ENCODE data around the gene DCP1B.

DCP1B gene

DNA sequence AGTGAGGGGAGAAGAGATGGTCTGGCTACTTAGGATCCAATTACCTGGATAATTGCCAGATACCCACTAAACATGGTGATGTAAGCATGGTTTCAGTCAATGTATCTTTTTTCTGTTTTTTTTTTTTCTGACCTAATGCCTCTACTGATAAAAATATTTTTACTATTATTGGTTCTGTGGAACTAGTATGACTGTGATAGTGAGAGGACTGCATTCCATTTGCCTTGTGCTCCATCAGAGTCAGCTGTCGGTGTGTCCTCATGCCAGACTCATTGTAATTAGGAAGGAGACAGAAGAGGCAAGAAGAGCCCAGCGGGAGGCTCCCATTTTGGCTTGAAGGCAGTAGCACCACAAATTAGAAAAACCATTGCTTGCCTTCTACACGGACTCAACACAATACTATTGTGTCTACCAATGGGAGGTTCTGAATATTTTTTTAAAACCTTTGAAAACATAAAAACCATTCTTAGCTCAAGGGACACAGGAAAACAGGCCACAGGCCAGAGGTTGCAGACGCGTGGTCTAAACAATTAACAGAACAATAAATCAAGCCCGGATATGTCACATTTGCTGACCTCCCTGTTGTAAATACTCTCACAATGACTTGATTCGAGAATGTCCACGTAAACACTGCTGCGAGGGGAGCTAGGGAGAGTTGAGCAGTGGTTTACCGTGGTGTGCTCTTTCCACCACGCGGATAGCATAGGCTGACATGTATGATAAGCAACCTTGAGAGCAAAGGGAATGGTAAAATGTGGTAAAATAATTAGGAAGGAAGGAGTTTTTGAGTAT is 13.5 kb upstream of the DCP1B start:
- H3K36me3 ChIP-seq (replicated peaks; ENCODE audit: low read depth, low read length) = no peaks in the 10 kb centered on the region
- H3K9me3 ChIP-seq (ENCODE audit: insufficient read depth, low read length) = no peaks in the 10 kb centered on the region
- H3K4me3 ChIP-seq (ENCODE audit: low read length) = peak overlapping the region; percentile 44
- no peak for TF ChIP-seq EZH2phosphoT487 (IDR thresholded peaks at IDR 0.05; ENCODE audit: low read depth)
- TF ChIP-seq, protein P1, sequence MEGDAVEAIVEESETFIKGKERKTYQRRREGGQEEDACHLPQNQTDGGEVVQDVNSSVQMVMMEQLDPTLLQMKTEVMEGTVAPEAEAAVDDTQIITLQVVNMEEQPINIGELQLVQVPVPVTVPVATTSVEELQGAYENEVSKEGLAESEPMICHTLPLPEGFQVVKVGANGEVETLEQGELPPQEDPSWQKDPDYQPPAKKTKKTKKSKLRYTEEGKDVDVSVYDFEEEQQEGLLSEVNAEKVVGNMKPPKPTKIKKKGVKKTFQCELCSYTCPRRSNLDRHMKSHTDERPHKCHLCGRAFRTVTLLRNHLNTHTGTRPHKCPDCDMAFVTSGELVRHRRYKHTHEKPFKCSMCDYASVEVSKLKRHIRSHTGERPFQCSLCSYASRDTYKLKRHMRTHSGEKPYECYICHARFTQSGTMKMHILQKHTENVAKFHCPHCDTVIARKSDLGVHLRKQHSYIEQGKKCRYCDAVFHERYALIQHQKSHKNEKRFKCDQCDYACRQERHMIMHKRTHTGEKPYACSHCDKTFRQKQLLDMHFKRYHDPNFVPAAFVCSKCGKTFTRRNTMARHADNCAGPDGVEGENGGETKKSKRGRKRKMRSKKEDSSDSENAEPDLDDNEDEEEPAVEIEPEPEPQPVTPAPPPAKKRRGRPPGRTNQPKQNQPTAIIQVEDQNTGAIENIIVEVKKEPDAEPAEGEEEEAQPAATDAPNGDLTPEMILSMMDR (IDR thresholded peaks at IDR 0.05; ENCODE audit: low read depth, low read length) = no peak
- H3K4me1 ChIP-seq (ENCODE audit: low read length) = peaks cover 13% of the 10 kb centered on the region
- H3K4me2 ChIP-seq (ENCODE audit: low read length) = peak overlapping the region; percentile 73
- H4K20me1 ChIP-seq (ENCODE audit: insufficient read depth, low read length) = no peaks in the 10 kb centered on the region
- no peak overlapping the region for H2AFZ ChIP-seq (ENCODE audit: low read depth, low read length)
- H3K9ac ChIP-seq (ENCODE audit: low read length) = no peak overlapping the region
- H3K27ac ChIP-seq (ENCODE audit: low read length) = no peak overlapping the region
- peaks cover 21% of the 10 kb centered on the region for H3K27me3 ChIP-seq (ENCODE audit: low read depth, low read length)
- H3K79me2 ChIP-seq (ENCODE audit: low read length) = no peaks in the 10 kb centered on the region

- H3K79me2 ChIP-seq (ENCODE audit: low read length) = no peaks in the 10 kb centered on the region
- no peaks in the 10 kb centered on the region for H3K9me3 ChIP-seq (ENCODE audit: insufficient read depth, low read length)
- no peaks in the 10 kb centered on the region for H3K36me3 ChIP-seq (replicated peaks; ENCODE audit: low read depth, low read length)
- H3K4me1 ChIP-seq (ENCODE audit: low read length) = peaks cover 13% of the 10 kb centered on the region
- H3K4me2 ChIP-seq (ENCODE audit: low read length) = peak overlapping the region; percentile 73
- no peaks in the 10 kb centered on the region for H4K20me1 ChIP-seq (ENCODE audit: insufficient read depth, low read length)
- H3K4me3 ChIP-seq (ENCODE audit: low read length) = peak overlapping the region; percentile 44
- no peak overlapping the region for H3K27ac ChIP-seq (ENCODE audit: low read length)
- no peak for TF ChIP-seq EZH2phosphoT487 (IDR thresholded peaks at IDR 0.05; ENCODE audit: low read depth)
- TF ChIP-seq, protein P1 (IDR thresholded peaks at IDR 0.05; ENCODE audit: low read depth, low read length) = no peak
- H2AFZ ChIP-seq (ENCODE audit: low read depth, low read length) = no peak overlapping the region
- peaks cover 19% of the 10 kb centered on the region for H3K27me3 ChIP-seq (ENCODE audit: low read depth, low read length)
- H3K9ac ChIP-seq (ENCODE audit: low read length) = no peak overlapping the region
Observed at GRCh38 chr12:2016862-2017545, 12.7 kb upstream of the DCP1B start.

DNA sequence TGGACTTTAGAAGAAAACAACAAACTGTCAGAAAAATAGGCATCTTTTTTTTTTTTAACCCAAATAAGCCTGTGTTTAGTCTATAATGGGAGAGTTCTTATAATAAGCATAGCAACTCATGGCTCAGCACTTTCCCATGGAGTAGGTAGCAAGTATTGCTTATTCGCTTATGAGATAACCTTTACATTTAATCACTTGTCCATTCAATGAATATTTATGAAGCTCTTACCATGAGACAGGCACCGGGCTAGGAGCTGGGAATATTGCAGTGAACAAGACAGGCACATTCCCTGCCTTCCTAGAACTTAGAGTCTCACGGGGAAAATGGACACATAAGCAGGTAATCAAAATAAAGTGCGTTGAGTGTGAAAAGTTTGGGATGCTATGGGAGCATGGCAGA is 10.0 kb upstream of the DCP1B start:
- no peaks in the 10 kb centered on the region for H4K20me1 ChIP-seq (ENCODE audit: insufficient read depth, low read length)
- H2AFZ ChIP-seq (ENCODE audit: low read depth, low read length) = no peak overlapping the region
- H3K4me2 ChIP-seq (ENCODE audit: low read length) = no peak overlapping the region
- H3K9me3 ChIP-seq (ENCODE audit: insufficient read depth, low read length) = no peaks in the 10 kb centered on the region
- H3K36me3 ChIP-seq (replicated peaks; ENCODE audit: low read depth, low read length) = no peaks in the 10 kb centered on the region
- H3K9ac ChIP-seq (ENCODE audit: low read length) = no peak overlapping the region
- TF ChIP-seq, protein P1 (IDR thresholded peaks at IDR 0.05; ENCODE audit: low read depth, low read length) = no peak
- no peak for TF ChIP-seq EZH2phosphoT487 (IDR thresholded peaks at IDR 0.05; ENCODE audit: low read depth)
- H3K4me3 ChIP-seq (ENCODE audit: low read length) = no peak overlapping the region
- no peak overlapping the region for H3K27ac ChIP-seq (ENCODE audit: low read length)
- peaks cover 4% of the 10 kb centered on the region for H3K27me3 ChIP-seq (ENCODE audit: low read depth, low read length)
- H3K4me1 ChIP-seq (ENCODE audit: low read length) = peaks cover 17% of the 10 kb centered on the region
- H3K79me2 ChIP-seq (ENCODE audit: low read length) = no peaks in the 10 kb centered on the region

DNA sequence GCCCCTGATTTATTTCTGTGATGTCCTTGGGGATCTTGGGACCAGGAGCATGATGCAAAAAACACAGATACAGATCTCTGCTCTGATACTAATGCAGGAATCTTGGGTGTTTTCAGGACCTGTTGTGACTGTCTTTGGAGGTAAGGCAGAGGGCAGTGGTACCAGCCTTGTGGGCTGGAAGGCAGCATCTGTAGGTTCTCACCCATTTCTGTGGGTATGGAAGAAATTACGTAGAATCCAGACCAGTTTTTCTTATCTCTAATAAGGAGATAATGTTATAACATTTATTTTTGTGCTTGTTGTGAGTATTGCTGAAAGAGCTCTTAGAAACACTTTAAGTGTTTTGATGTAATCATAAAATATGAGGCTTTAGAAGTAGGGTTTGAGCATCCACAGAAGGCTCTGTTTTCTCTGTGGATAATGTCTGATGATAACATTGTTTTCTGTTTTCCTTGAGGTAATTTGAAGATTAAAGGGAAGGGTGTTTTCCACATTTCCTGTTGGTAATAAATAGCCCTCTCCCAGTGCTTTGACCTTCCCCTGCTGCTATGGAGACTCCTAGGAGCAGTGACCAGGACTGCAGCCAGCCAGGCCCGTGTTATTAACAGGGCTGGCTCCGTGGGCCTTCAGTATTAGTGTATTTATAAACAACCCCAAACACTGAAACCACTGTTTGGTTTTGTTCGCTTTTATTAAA is 9.4 kb upstream of the DCP1B start:
- H3K79me2 ChIP-seq (ENCODE audit: low read length) = no peaks in the 10 kb centered on the region
- no peaks in the 10 kb centered on the region for H3K36me3 ChIP-seq (replicated peaks; ENCODE audit: low read depth, low read length)
- H3K27ac ChIP-seq (ENCODE audit: low read length) = no peak overlapping the region
- H4K20me1 ChIP-seq (ENCODE audit: insufficient read depth, low read length) = no peaks in the 10 kb centered on the region
- H3K27me3 ChIP-seq (ENCODE audit: low read depth, low read length) = no peaks in the 10 kb centered on the region; the same call in 1 of the 2 replicates
- no peak overlapping the region for H3K9ac ChIP-seq (ENCODE audit: low read length)
- no peak overlapping the region for H2AFZ ChIP-seq (ENCODE audit: low read depth, low read length)
- no peak overlapping the region for H3K4me3 ChIP-seq (ENCODE audit: low read length)
- TF ChIP-seq EZH2phosphoT487 (IDR thresholded peaks at IDR 0.05; ENCODE audit: low read depth) = no peak
- TF ChIP-seq, protein P1 (IDR thresholded peaks at IDR 0.05; ENCODE audit: low read depth, low read length) = no peak
- no peaks in the 10 kb centered on the region for H3K9me3 ChIP-seq (ENCODE audit: insufficient read depth, low read length)
- no peak overlapping the region for H3K4me2 ChIP-seq (ENCODE audit: low read length)
- H3K4me1 ChIP-seq (ENCODE audit: low read length) = peaks cover 17% of the 10 kb centered on the region
